GM19467 (cell line): Measurements from ENCODE around the gene TULP1.
"Not testable (repeated sequence)": the region's sequence is repeated elsewhere in the genome, so short reads cannot be mapped to it uniquely, and the experiment has no call there.

ENCODE experiments used
- ATAC-seq: cut with Tn5 transposase; IDR thresholded peaks from one replicate; pipeline ENCODE4 v1.9.1; 2021; ENCODE audit warnings: mild to moderate bottlenecking, moderate library complexity; ENCODE audit not compliant: unreplicated experiment

Gene TULP1

GRCh38 chr6:35512740-35513139 lies at the start of gene TULP1:
TSS of gene TULP1 (minus strand) at chr6:35512896. CDS start at chr6:35512858, 38 bp downstream.
- no peak for ATAC-seq

- no peak for ATAC-seq
Measured at GRCh38 chr6:35562060-35562459, 49.4 kb upstream of the TULP1 start.

GRCh38 chr6:35561113-35561512 lies 48.4 kb upstream of the TULP1 start:
- no peak for ATAC-seq

- ATAC-seq, result no peak
Measured at GRCh38 chr6:35558571-35558970, 45.9 kb upstream of the TULP1 start.

- no peak for ATAC-seq
Measured at GRCh38 chr6:35557239-35557638, 44.5 kb upstream of the TULP1 start.

- no peak for ATAC-seq
Measured at GRCh38 chr6:35554811-35555210, 42.1 kb upstream of the TULP1 start.

- ATAC-seq, result no peak
Measured at GRCh38 chr6:35553315-35553714, 40.6 kb upstream of the TULP1 start.

GRCh38 chr6:35552285-35552917 lies 39.7 kb upstream of the TULP1 start:
- ATAC-seq, result no peak

- ATAC-seq, result no peak
Measured at GRCh38 chr6:35550437-35550836, 37.7 kb upstream of the TULP1 start.

GRCh38 chr6:35547676-35548075 lies 35.0 kb upstream of the TULP1 start:
- ATAC-seq, result no peak

- ATAC-seq, result no peak
Measured at GRCh38 chr6:35544769-35545361, 32.2 kb upstream of the TULP1 start.

GRCh38 chr6:35543459-35544193 lies 30.9 kb upstream of the TULP1 start:
- no peak for ATAC-seq

GRCh38 chr6:35541836-35542235 lies 29.1 kb upstream of the TULP1 start:
- ATAC-seq, result no peak

- no peak for ATAC-seq
Measured at GRCh38 chr6:35539223-35539622, 26.5 kb upstream of the TULP1 start.

GRCh38 chr6:35535847-35536246 lies 23.2 kb upstream of the TULP1 start:
- ATAC-seq, result not testable (repeated sequence)

- no peak for ATAC-seq
Measured at GRCh38 chr6:35534407-35535170, 21.9 kb upstream of the TULP1 start.

GRCh38 chr6:35533981-35534380 lies 21.3 kb upstream of the TULP1 start:
- ATAC-seq, result no peak

- no peak for ATAC-seq
Measured at GRCh38 chr6:35532126-35532525, 19.4 kb upstream of the TULP1 start.

GRCh38 chr6:35524380-35525020 lies 11.8 kb upstream of the TULP1 start:
- no peak for ATAC-seq

GRCh38 chr6:35522660-35523658 lies 10.3 kb upstream of the TULP1 start:
- ATAC-seq, result no peak
